Cerebellar cortex (tissue), 1 donor: Measurements from ENCODE around the gene SLC38A11.
A peak's percentile ranks its signal among the peaks of the same experiment; 100 is the strongest.

Experiments
- DNase-seq: peaks from one replicate; pipeline ENCODE4 v3.0.0-alpha.2; 2015; ENCODE audit warnings: low spot score

Gene SLC38A11

DNA sequence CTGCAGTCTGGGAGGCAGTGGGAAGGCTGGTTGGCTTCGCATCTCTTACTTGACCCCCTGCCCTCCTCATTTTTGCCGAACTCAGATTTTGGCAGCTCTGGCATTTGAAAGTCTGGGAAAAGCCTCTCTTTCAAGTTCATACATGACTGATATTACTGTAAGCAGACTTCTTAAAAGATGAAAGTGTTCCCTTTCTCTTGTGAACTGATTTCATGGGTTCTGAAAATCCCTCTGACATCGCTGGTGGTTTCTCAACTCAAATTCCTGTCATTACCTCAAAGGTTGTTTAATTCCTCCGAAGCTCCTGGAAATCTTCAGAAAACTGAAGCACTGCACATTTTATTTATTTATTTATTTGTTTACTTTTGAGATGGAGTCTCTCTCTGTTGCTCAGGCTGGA lies 16.9 kb upstream of the SLC38A11 start:
- no peak for DNase-seq

DNA sequence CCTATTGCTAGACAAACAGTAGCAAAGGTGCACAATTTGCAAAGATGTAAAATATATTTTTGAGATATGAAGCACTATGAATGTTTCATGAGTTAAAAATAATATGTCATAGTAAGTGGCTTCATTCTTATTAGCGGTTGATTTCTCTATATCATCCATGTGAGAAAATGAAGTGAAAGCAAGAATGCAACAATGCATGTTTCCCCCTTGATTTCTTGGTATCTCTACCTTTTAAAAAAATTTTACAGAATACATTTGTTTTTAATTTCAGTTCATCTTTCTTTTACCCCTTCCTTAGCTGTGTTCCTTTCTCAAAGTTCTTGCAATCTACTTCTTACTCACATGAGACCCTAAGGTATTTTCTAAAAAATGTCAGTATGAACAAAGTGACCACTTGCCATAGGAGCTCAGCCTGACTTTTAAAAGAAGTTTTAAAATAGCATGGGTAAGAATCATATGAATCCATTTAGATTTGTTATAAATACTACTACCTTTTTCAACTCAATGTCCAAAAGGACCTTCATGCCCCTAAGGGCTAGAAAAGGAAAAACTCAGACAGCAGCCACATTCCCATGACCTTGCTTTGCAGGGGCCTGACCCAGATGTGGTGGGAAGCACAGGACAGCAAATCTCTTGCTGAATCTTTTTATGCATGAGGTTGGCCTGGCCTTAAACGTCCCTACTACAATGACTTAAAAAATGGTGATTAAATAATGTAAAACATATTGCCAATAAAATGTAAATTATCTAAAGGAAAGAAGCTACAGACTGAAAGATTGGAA lies 14.8 kb upstream of the SLC38A11 start:
- no peak for DNase-seq

DNA sequence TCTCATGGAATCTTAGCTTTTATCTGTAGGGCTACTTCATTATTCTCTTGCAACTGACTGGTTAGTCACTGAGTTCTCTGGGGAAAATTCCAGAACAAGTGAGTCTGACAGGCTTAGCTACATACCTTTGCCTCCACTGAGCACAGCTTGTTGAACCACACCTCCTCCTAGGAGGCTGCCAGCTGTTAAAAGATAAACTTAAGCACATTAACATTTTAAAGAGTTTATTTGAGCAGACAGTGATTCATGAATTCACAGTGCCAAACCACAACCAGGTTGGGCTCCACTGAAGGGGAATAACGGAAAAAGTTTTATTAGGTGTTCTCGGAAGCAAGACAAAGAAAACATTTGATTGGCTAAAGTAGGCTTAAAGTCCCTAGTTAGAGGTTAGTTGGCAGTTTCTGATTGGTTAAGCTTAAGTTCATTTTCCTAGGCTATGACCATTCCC lies 12.5 kb upstream of the SLC38A11 start:
- no peak for DNase-seq

DNA sequence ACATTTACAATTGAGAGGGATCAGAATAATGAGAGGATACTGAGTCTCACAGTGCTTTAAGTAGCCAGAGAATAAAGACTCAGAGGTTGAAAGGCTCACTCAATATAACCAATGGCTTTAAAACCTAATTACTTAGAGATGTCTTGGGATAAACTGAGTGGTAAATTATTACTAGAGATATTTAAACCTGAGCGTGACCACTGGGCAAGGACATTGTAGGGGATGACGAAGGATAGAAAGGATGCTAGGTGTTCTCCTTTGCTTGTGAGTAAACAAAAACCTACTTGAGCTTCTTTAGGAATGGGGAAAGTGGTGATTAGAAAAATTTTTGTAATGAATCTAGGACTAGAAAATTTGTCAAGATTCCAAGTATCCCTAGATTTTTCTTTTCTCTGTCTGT lies 12.0 kb upstream of the SLC38A11 start:
- no peak for DNase-seq

DNA sequence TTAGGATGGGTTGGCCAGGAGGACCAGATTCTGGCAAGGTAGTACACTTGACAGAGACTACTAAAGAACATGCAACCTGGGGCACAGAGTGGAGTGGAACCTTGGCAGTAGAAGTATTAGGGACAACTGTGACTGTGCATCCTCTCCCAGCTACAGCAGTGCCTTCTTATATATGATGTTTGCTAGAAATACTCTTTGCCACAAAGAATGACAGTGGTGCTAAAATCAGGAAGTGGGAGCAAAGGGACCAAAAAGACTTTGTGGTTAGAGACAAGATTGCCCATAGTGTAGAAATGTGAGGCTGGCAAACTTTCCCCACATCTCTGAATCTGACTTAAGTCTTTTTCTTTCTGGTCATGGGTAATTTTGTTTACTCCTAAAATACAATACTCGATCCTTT lies 9.4 kb upstream of the SLC38A11 start:
- DNase-seq, result no peak

DNA sequence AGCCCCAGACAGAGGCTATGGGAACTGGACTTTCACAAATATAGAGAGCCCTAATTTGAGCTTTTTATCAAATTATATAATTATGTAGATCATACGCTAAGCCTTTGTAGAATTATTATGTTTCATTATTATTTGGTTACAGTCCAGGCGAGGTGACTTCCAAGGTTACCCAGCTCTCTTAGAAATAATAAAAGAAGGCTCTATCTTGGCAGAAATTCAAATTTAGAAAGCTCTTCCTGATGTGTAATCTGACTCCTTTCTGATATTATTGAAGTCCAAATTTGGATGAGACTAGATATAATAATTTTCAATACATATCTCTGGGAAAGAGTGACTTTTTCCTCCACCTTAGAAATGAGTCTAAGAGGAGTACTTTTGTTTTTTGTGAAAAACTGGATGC lies 4.8 kb upstream of the SLC38A11 start:
- no peak for DNase-seq

DNA sequence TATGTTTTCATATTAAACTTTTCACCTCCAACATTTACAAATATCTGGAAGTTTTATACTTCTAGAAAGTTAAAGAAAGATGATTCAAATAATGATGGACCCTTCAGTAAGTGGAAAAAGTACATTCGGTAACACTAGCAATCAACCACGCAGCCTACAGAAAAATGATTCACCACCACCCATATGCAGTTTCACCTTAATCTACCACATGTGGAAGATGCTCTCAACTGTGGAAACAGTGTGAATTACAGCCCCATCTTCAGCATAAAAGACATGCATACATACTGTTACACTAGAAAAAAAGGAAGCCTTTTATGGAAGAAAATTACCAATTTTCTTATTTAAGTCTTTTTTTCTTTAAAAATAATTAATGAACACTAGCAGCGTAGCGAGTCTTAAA lies 1.1 kb downstream of the SLC38A11 start:
- no peak for DNase-seq

DNA sequence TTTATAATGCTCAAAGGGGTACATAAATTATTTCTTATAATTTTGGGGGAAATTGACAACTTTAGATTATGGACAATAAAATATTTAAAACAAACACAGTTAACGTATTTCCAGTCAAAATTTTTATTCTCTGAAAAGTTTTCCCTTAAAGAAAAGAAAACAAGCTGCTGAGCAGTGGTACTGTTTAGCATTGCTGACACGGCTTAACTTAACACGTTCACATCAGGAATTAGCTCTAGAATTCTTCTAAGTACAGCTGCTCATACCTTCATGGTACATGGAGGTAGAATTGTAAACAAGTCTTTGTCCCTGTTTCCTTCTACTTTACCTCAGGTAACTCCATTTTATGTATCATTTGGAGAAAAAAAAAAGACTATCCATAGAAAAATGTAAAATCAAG lies 2.0 kb downstream of the SLC38A11 start:
- DNase-seq, result no peak

DNA sequence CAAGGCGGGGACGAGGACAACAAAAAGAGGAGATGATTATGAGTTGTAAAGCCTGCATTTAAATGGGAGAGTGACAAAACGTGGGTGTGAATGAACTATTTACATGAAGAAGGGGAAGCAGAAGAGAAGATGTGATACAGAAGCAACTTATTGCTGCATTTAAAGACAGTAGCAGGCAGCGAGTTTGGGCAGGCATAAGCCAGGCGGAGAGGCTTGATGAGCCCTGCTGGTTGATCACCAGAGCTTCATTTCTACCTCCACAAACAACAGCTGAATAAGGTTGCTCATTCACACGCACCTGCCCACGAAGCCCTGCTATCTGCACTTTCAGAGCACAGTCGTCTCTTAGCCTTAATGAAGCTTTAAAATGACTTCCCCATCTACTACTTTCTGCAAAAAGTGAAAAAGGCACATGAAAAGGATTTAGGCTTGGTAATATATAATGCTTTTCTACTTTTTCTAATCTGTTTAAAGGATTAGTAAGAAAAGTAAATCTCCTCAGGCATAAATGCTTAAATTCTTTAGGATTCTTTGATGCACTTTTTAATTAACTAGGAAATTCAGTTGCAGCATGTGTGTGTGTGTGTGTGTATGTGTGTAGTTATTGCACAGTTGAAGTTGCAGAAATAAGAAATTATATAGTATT lies 3.1 kb downstream of the SLC38A11 start:
- DNase-seq, result no peak

DNA sequence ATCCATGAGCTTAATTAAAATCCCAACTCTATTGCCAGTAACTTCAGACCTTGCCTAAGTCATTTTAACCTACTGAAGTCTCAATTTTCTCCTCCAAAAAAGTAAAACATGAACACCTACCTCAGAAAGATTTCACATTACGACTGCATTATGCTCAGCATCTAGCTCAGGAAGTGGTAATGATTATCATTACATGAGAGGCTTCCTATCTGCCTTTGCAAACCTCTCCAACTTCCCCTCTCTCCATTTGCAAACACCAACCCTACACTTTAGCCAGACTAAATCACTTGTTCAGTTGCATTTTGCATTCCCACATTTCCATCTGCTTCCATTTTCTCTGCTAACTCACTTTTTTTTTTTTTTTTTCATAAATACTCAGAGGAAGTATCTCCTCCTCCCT lies 6.8 kb downstream of the SLC38A11 start:
- no peak for DNase-seq

DNA sequence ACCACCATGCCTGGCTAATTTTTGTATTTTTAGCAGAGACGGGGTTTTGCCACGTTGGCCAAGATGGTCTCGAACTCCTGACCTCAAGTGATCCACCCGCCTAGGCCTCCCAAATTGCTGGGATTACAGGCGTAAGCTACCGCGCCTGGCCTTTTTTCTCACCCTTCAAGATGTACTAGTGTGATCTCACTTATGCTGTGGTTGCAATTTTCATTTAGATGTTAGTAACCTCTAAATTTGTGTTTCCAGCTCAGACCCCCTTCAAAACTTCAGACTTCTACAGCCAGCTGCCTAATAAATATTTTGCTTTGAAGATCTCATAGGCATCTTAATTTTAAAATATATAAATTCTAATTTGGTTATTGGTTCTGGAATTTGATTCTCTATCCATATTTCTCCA lies 8.0 kb downstream of the SLC38A11 start:
- DNase-seq, result no peak

DNA sequence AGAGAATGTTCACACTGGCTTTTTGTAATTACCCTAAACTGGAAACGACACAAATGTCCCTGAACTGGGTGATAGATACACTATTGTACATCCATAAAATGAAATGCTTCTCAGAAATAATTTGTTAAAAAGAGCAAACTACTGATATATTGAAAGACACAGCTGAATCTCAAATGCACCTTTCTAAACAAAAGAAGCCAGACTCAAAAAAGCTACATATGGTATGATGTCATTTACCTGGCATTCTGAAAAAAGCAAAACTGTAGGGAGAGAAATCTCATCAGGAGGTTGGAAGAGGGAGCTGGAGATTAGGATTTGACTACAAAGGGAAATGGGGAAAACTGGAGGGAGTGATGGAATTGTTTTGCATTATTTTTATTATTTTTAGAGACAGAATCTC lies 12.0 kb downstream of the SLC38A11 start:
- no peak for DNase-seq

DNA sequence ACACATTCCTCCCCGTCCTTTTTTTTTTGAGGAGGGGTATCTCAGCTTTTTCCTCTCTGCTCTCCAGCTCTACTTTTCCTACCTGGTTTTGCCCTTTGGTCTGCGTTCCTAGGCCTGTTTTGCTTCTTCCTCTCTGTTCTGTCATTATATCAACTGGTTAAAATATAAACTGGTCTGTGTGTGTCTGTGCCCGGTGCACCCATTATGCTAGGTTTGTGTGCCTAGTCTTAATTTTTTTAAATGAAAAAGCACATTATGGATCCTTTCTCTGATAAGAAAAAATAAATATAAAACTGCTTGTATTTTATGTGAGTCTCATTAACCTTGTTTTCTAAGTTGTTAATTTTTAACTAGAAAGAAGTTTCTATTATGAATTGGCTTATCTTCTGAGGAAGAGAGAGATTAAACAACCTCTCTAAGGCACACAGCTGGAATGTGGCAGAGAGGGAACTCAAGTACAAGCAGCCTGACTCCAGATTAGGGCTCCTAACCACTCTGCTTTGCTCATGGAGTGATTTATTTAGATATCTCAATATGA lies 17.4 kb downstream of the SLC38A11 start:
- no peak for DNase-seq

DNA sequence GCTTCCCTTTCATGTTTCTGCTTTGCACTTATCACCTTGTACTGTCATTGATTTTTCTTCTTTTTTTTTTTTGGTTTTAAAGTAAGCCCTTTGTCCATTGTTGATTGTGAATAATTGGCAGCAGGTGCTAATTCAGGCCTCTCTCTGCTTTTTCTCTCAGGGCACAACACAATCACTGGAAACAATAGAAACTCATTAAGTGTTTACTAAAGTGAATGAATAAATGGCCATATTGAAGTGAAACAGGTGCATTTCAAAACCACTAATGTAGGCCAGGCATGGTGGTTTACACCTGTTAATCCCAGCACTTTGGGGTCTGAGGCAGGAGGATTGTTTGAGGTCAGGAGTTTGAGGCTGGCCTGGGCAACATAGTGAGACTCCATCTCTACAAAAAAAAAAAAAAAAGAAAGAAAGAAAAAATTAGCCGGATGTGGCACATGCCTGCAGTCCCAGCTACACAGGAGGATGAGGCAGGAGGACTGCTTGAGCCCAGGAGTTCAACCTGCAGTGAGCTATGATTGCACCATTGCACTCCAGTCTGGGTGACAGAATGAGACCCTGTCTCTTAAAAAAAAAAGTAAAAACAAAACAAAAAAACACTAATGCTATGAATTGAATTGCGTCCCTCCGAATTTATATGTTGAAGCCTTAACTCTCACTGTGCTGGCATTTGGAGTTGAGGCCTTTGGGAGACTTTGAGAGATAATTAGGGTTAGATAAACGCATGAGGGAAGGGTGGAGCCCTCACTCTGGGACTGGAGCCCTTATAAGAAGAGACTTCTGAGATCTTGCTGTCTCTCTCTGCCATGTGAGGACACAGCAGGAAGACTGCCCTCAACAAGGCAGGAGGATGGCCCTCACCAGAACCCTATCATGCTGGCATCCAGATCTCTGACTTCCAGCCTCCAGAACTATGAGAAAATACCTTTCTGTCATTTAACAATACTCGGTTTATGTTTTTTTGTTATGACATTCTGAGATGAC lies 19.9 kb downstream of the SLC38A11 start:
- DNase-seq, result no peak

DNA sequence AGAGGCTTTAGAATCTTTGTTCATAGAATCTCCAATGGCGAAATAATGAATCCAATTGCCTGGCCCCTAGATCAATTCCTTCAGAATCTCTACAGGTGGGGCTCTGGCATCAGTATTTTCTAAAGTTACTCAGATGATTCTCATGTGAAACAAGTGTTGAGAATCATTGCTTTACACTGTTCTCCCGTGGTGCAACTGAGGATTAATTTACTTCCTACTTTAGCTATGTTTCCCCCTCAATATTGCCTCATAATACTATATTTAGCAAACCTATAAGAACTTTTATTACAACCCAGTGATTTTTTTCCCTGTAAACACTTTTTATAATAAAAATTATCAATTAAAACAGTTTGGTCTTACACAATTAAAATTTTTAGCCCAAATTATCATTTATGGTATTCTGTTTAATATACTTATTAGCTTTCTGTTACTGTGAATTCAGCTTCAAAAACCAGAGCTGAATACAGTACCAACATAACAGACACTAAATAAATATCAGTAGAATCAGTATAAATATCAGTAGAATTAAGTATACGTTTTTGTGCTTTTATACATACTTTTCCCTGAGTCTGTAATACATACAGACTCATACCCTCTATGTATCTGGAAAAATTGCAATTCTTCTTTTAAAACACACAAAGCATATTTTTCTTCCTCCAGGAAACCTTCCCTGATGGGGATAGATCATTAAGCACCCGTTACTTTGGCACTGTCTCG lies 20.8 kb downstream of the SLC38A11 start:
- no peak for DNase-seq

DNA sequence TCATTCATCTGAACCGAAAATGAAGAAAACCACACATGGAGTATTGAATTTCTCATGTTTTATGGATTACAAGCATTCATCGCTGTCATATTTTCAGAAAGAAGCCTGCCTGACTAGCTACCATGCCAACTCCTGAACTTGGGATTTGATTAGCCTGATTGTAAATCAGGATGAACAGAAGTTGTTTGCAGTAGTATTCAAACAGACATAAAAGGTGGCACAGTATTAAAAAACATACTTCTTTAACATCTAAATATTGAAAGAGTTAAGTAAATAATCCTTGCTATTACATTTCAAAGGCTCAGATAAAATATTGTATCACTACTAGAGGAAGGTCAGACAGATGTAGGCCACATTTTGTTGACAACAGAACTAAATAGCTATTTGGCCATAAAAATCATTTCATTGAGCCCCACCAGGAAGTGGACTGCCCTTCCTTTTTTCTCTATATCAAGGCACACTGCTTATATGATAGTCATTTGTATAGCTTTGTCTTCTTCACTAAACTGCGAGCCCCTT lies 21.6 kb downstream of the SLC38A11 start:
- no peak for DNase-seq

DNA sequence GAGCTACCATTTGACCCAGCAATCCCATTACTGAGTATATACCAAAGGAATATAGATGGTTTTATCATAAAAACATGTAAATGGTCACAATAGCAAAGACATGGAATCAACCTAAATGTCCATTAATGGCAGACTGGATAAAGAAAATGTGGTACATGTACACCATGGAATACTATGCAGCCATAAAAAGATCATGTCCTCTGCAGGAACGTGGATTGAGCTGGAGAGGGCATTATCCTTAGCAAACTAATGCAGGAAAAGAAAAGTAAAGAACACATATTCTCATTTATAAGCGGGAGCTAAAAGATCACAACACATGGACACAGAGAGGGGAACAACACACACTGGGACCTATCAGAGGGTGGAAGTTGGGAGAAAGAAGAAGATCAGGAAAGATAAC lies 22.9 kb downstream of the SLC38A11 start:
- no peak for DNase-seq

DNA sequence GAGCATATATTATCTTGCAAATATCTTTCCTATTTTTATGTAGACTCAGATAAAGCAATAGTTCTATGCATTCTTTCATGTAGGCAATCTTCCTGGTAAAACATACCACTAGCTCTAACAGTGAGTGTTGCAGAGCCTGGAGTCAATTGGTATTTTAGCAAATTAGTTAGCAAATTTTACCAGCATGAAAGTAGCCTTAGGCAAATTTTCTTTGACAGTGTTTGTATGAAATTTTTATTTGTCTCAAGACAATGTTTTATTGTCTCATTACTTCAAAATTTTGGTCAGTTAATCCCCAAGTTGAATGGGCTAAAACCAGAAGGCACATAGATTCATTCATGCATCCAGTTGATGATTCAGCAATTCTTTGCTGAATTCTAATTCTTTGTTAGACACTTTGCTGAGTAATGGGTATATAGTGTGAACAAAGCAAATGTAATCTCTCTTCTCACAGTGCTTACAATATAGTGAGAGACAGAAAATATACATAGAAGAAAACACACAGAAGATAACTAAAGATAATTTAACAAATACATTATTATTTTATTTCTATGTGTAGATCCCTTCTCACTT lies 27.1 kb downstream of the SLC38A11 start:
- DNase-seq, result no peak

DNA sequence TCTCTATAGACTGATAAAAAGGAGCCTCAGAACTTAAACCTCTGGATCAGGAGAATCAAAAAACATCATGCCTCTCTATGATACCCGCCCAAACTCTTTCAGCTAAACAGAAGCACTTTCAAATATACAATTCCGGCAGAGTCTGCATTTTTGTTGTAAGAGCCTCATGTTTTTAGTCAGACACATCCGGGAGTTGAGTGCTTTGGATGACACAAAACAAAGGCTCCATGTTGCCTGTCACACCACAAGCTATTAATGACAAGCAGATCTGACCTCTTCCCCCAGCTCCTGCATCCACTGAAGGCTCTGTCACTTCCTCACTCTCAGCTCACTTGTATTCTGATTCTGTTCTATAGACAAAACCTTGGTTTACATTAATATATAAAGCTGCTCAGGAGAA lies 33.2 kb downstream of the SLC38A11 start:
- no peak for DNase-seq

DNA sequence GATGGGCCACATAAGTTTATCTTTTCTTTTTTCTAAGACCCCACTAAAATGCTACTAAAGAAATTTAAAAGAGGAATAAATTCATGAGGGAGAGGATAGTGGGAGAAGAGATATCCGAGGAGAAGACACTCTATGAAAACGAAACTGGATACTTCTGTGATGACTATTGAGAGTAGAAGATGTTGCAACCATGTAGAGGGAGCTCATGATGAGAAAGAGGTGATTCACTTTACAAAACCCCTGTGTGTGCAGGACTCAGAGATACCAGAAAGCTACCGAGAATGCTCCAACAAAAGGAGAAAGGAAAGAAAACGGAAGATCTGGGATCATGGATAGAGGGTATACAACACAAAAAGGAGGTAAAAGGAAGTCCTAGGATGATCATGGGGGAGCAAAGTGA lies 34.9 kb downstream of the SLC38A11 start:
- DNase-seq, result no peak

DNA sequence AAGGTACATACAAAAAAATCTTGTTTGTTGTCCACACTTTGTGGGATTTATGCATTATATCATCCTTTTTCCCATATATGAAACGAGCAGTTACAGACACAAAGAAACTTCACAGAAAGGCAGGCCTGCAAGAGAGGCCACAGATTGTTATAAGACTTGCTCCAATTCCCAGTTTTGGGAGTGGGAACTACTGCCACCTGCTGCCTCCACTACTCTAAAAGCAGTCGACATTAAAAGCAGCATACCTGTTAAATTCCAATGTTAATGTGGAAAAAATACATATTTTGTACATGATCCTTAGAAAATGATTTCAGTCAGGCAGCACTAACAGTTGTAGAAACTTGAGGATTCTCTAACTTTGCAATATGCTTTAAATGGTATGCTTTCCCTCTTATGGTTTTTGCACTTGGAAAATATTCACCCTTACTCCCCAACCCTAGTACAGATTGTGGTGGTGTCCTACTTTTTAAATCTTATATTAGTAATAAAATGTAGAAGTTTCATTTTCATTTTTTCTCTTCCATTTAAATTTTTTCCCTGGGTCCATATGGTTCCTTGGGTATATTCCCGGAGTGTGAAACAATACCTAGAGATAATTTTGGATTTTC lies 37.9 kb downstream of the SLC38A11 start:
- peak; percentile 13 for DNase-seq
